Stimulated activated naive CD4-positive, alpha-beta T cell (primary cell): ENCODE results near the gene DRICH1.
"Not testable (repeated sequence)": the region's sequence is repeated elsewhere in the genome, so short reads cannot be mapped to it uniquely, and the experiment has no call there.

Source experiments
- DNase-seq, 6 experiments: peaks; one replicate each; lab custom pipeline; 2025; lab: John Stamatoyannopoulos, UW

The DRICH1 gene

DNA sequence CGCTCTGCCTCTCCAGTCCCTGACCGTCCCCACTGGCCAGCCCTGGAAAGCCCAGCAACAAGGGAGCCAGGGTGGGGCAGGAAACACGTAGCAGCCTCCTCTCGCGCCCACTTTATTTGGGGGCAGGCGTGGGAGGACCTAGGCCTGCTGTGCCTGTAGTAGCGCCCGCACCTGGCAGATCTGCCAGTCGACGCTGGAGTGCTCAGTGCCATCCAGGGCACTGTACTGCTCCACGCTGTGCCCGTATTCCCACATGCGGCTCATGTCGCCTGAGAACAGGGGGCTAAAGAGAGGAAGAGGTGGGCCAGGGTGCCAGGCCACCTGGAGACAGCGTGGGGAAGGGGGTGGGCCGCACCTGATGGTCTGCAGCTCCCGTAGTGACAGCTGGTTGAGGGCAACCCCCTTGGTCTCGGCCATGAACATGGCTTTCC is 17.0 kb upstream of the DRICH1 start:
- no peak for DNase-seq

DNA sequence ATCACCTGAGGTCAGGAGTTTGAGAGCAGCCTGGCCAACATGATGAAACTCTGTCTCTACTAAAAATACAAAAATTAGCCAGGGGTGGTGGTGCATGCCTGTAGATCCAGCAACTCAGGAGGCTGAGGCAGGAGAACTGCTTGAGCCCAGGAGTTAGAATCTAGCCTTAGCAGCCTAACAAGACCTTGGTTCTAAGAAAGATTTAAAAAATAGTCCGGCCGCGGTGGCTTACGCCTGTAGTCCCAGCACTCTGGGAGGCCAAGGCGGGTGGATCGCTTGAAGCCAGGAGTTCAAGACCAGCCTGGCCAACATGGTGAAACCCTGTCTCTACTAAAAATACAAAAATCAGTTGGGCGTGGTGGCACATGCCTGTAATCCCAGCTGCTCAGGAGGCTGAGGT is 14.4 kb upstream of the DRICH1 start:
- DNase-seq, result not testable (repeated sequence)

DNA sequence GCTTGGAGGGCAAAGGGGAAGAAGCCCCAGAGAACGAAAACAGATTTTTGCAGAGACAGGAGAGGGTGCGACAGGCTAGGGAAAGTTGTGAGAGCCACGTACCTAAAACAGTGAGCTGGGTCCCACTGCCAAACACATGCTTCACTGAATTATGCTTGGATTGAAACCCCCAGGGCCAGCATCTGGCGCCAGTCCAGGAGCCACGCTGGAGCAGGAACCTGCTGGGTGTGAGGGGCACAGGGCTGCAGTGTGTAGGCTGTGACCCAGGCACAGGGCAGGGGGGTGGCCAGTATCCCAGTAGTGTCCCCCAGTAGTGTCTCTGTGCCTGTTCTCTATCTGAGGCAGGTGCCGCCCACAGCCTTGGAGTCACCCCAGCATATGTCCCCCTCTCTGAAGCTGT is 8.1 kb upstream of the DRICH1 start:
- DNase-seq, result not testable (repeated sequence)

DNA sequence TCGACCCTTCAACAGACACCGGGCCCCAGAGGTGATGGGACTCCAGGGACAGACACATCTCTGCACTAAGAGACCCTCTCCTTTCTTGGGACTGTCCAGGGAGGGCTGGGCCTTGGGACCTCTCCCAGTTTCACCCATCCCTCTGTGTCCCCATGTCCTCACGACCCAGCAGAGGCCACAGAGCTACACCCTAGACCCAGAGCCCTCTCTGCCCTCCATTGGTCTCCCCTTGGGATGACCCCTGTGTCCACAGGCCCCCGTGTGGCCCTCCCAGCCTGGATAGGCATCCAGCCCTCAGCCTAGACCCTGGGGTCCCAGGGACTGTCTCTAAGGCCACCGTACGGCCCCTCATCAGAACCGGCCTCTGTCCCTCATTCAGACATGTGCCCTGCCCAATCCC is 7.5 kb upstream of the DRICH1 start:
- no peak for DNase-seq

DNA sequence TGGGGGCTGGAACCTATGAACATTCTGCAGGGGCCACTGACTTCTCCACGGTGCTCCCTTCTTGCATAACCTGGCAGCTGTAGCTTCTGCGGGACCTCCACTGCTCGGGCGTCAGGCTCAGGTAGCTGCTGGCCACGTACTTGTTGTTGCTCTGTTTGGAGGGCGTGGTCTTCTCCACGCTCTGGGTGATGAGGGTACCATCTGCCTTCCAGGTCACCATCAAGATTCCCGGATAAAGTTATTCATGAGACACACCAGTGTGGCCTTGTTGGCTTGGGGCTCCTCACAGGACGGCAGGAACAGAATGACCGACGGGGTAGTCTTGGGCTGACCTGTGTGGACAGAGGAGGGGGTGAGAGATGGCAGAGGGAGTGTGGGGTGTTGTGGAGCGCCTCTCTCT is 6.5 kb upstream of the DRICH1 start:
- DNase-seq, result no peak

DNA sequence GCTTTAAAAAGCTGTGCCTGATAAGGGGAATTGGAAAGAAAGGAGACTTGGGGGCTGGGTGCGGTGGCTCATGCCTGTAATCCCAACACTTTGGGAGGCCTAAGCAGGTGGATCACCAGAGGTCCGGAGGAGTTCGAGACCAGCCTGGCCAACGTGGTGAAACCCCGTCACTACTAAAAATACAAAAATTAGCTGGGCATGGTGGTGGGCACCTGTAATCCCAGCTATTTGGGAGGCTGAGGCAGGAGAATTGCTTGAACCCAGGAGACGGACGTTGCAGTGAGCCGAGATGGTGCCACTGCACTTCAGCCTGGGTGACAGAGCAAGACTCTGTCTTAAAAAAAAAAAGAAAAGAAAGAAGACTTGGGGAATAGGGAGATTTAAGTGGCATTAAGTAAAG is 3.2 kb upstream of the DRICH1 start:
- DNase-seq, result not testable (repeated sequence)

DNA sequence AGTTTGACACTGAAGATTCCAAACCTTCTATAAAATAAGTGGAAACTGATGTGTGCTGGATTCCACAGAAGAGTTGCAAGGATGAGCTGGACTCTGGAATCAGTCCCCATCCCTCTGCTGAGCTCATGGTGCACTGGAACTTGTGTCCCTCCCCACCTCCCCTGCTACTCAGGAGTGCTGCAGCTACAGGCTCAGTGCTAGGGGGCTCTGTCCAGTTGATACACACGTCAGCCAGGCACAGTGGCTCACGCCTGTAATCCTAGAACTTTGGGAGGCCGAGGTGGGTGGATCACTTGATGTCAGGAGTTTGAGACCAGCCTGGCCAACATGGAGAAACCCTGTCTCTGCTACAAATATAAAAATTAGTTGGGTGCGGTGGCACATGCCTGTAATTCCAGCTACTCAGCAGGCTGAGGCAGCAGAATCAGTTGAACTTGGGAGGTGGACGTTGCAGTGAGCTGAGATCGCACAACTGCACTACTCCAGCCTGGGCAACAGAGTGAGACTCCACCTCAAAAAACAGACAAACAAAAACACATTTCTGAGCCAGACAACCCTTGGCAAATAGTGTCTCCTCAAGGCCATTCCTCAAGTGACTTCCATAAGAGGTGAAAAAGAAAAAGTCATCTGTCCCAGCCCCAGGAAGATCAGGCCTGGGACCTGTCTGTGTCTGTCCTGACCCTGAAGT is 3.9 kb downstream of the DRICH1 start:
- DNase-seq, result not testable (repeated sequence)

DNA sequence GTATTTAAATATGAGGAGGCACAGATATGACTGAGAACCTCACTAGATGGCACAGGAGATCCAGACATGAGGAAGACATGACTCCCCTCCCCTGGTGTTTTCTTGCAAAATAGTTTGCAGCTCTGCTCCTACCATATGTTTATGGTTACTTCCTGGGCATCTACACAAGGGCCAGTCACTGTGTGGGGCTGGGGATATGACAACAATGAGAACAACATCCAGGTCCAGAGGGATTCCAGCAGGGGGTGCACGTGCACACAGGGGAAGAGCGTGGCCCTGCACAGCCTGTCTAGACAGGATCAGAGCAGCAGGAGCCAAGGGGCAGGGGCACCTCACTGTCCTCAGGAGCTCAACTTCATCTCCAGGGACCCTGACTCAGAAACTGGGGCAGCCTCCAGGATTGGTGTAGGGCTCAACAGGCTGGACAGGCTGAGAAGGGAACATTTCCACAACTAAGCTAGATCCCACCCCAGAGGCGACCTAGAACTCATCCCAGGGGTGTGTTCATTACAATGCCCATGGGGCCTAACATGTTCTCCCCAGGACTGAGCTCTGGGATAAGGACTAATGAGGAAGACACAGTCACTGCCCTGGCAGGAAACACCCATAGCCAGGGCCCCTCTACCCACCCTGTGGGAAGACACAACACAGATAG is 4.6 kb downstream of the DRICH1 start:
- DNase-seq, result peak; percentile 20 to 64 (median 40)

DNA sequence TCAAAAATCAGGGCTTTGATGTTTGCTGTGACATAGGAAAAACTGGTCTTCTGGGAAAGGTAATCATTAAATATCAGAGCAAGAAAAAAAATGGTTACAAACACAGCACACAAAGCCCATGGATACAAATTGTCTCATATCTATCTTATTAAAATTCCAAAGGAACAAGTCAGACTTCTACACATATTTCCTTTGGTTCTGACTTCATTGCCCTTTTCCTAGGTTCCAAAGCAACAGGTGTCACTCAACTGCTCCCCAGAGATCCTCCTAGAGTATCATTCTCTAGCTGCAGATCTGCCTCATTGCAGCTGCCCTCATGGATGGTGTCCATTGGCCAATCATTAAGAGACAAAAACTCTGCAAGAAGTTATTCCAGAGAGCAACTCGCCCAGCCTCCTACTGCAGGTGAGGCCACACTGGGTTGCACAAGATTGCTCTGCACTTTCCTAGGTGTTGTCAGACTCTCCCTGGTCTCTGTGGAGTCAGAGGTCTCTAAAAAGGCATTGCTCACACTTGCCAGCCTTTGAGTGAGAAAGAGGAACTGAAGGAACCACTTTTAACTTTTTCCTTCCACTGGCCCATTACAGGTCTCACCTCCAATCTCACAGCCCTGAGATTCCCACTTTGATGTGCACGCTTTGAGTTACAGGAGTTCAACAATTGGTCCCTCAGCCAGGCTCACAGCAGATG is 5.7 kb downstream of the DRICH1 start:
- DNase-seq, result no peak

DNA sequence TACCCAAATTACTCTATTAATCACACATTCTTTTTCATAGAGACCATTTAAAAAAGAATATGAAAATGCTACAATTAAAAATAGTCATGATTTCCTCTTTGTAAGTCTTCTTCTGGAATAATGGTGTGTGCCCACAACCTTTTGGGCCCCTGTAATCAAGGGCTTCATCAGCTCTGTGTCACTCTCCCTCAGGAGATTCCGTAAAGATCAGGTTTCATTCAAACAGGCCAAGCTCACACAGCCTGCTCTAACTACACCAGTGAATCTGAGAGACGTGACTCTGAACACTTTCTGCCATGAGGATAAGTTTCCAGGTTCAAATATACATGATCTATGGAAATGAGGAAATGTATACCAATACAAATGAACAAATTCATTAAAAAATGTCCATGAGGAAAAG is 9.5 kb downstream of the DRICH1 start:
- DNase-seq, result no peak

DNA sequence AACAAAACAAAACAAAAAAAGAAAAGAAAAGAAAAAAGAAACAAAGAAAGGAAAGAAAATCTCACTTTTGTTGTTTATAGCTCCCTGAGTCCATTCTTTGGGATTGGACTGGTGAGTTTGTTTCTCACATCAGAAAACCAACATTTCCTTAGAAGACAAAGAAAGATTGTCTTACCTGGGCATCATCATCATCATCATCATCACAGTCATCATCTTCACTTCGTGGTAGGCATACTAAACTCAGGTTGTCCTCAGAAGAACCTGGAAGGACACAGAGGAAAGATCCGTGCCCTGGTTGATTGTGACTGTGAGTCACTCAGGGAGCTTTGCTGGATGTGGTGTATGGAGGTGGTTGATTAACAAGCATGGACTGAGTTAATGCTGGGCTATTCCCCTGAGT is 10.2 kb downstream of the DRICH1 start:
- DNase-seq, result not testable (repeated sequence)

DNA sequence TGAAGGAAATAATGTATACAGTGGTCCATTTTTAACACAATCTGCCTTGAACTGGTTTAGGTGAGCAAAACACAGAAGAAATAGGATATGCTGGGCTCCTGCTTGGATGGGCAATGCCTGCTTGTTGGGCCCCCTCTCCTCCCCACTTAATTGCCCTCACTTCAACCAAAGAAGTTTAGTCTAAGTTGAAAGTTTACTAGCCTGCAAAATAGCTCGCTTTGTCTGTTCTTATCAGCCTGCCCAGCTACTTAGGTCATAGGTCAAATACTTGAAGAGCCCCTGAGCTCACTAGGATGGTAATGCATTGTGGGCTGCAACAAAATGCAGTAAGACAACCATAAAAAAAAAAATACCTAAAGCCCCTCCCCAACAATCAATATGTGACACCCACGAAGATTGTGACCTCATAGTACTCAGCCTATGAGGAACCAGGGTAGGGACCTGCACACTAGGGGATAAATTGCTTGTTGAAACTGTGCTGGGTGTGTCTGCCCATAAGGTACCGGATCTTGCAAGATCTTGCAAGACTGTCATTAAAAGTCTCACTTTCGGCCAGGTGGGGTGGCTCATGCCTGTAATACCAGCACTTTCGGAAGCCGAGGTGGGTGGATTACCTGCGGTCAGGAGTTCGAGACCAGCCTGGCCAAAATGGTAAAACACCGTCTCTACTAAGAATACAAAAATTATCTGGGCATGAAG is 10.9 kb downstream of the DRICH1 start:
- DNase-seq, result no peak

DNA sequence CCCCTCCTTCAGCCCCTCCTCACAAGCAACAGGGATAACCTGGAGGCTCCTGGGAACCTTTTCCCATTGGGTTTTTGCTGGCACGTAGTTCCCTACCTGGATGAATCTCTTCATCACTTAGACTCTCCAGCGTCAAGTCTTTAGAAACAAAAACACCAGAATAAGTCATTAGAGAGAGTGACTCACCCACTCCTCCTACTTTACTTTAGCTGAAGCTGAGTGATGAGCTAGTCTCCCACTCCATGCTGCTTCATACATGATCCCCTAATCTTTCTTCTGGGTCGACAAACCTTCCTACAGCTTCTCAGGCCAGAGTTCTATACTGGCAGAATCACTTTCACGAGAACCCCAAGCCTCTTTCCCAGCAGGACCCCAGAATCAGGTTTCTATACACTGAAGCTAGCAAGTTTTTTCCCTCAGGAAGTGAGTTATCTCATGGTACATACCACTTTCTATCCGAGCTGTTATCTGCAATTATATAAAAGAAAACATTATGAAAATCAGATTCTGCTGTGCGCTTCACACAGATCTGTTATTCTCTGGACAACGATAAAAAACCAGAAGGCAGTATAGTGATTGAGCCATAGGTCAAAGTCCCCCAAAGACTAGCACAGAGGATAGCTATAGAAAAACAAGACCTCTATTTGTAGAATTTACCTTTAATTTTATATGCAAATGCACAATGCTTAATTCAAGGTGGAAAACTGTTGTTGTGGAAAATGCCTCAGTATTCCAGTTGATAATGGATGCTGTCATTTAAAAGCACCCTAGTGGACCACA is 18.7 kb downstream of the DRICH1 start:
- no peak for DNase-seq

DNA sequence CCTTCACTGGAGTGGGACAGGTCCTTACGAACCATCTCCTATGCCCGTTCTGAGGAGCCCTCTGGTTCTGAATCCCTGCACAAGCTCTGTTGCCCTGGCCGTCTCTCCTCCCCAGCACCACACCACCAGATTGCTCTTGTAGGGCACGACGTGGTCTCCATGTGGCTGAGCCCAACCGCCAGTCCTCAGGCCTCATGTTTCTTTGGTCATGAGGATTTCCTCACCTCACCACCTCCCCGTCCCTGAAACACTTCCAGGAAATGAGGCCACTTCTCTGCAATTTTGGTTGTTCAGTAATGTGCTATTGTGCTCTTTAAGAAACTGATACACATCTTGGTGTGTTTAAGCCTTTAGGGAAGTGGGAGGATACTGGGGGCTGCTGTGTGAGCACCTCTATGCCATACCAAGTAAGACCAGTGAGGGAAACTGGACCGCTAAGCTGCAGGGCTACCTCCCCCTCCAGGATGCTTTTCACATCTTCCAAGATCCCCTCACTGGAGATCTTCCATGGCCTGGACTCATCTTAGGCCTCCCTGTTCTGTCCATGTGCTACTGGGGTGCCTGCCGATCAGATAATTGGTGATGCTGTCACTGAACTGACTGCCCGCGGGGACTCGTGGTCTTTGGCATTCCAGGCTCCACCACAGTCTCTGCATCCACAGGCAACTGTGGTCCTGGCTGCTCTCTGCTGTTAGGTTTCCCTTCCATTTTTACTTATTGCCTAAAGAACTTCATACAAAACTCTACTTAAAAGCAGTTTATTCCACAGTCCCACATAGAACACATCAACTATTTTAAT is 21.9 kb downstream of the DRICH1 start:
- no peak for DNase-seq

DNA sequence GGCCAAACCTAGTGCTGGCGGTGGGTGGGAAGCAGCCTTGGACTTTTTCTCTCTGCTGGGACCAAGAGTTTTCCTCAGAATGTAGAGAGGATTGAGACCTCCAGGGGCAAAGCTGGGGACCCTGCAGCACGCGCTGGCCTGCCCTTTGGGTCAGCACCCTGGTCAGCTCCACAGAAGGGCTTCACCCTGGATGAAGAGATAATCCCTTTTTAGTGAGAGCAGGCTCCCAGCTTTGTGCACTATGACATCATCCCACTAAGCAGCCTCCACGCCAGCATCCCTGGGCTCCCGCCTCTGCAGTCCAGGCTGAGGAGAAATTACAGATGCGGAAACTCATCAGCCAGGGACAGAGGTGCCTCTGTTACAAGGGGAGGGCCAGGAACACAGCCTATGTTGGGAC is 23.5 kb downstream of the DRICH1 start:
- no peak for DNase-seq

DNA sequence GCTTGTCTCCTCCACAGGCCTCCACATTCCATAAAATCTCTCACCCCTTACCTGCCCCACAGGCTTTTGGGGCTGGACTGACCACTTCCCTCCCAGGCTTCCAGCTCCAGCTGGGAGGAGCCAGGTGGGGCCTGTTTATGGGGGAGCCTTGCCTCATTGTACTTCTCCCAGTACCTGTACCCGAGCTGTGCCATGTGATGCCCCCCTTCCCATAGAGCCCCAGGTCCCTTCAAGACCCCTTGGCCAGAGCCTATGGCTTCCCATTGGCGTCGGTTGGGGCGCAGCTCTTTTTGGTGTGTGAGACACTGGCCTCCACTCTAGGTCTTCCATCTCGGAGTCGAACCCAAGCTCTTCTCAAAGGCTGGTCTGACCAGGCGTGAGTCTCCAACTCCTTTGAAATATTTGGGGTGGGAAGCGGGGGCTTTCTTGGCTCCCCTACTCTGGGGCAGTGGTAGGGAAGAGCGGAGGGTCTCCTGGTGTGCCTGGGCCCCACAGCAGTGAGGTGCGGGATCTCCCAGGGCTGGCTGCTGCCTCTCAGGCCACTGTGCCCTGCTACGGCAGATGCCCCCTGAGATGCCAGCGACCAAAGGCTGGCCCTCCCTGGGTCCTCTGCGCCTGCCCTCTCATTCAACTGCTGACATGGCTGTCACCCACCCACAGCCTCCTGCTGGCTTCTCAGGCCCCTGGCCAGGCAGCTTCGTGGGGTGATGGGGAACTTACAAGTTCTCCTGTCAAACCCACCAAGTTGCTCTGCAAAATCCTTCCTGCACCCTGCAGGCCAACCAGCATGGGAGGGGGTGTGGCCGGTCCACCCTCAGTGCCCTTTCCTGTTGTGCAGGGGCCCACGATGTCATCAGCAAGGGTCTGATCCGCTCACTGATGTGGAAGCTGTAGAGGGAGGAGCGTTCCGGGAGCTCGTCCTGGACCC is 25.7 kb downstream of the DRICH1 start:
- DNase-seq, result no peak

DNA sequence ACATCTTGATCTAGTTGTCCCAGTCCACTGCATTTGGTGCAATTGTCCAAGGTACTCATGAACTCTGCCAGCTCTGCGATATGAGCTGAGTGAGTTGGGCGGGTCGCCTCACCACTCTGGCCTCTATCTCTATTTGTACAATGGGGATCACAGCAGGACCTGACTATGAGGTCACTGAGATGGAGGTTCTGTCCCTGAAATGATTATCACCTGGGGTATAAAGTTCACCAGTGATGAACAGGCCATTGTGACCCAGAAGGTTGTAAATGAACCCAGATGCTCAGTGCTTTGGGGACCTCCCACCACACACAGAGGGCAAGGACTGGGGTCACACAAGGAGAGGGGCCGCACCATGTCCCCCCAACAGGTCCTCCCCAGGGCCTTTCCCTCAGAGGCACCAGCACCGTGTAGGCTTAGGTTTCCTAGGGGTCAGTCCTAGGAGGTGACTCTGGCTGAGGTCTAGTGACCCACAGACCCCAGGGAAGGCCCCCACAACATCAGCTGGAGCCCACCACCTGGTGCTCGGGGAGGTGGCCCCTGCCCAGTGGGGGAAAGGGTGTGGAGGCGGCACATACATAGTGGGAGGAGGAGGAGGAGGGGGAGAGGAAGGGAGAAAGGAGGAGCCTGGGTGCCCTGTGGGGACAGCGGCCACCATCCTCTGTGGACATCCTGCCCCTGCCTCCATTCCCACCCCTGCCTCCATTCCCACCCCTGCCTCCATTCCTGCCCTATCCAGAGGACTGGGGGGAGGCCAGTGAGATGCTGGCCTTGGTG is 27.0 kb downstream of the DRICH1 start:
- no peak for DNase-seq

DNA sequence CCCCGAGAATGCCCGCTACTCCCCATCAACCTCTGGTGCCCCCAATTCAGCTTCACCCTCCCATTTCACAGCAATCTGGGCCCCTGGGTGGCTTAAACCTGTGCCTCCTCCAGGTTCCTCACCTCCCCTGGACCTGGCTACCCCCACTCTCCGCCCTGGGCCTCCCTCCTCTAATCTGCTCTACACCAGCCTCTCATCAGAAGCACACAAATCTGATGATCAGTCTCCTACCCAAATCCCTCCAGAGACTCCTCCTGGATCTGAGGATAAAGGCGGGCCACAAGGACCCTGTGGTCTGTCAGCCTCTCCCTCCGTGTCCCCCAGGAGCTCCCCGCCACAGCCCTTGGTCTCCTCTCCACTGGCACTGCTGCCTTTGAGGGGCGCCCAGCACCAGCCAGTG is 28.9 kb downstream of the DRICH1 start:
- DNase-seq, result no peak
